Vagina (tissue), 2 donors: ENCODE results near the gene SNX9.

Experiments used
- CTCF ChIP-seq, 3 experiments: fragments of 450-650 bp in 2 of 3; fragments of 200-600 bp in 1 of 3; sonication (generic) in 1 of 3; IDR thresholded peaks; one replicate each; pipeline ENCODE4 v1.5.1; 2017 to 2019; ENCODE audit warnings: antibody characterized with exemption in 3 of 3, mild to moderate bottlenecking in 2 of 3, moderate library complexity in 2 of 3
- POLR2A ChIP-seq, 2 donors: fragments of 450-650 bp; IDR thresholded peaks; one replicate each; pipeline ENCODE4 v1.6.1; 2017; ENCODE audit warnings: antibody characterized with exemption in 2 of 2, mild to moderate bottlenecking in 2 of 2, moderate library complexity in 2 of 2
- POLR2AphosphoS5 ChIP-seq, 2 donors: sonication (generic); formaldehyde crosslinking; IDR thresholded peaks; one replicate each; pipeline ENCODE4 v1.9.0; 2017; ENCODE audit warnings: antibody characterized with exemption in 2 of 2, mild to moderate bottlenecking in 2 of 2, low read depth in 1 of 2; ENCODE audit not compliant: insufficient read depth in 1 of 2

GRCh38 chr6:157808405-157808950 is 14.6 kb upstream of the SNX9 start:
- no peak for TF ChIP-seq CTCF (IDR thresholded peaks at IDR 0.05)
- no peak for TF ChIP-seq POLR2A (IDR thresholded peaks at IDR 0.05)
- no peak for TF ChIP-seq POLR2AphosphoS5 (IDR thresholded peaks at IDR 0.05; ENCODE audit: insufficient read depth in 1 of 2, low read depth in 1 of 2)
